Sigmoid colon (tissue), 7 donors: Measurements from ENCODE around the gene QTRT2. TPM values are rescaled to one million over a fixed set of nuclear protein-coding genes. Genes with fewer than 3 reads are reported as not detected.

Experiments used
- DNase-seq: peaks from one replicate; pipeline ENCODE4 v3.0.0-alpha.2; 2019
- H3K27ac ChIP-seq, 4 donors: fragments of 200-600 bp; sonication (generic); one replicate each; pipeline ENCODE4 v1.5.1; 2016 to 2019; ENCODE audit warnings: mild to moderate bottlenecking in 1 of 4
- H3K27me3 ChIP-seq, 3 donors: fragments of 200-600 bp; sonication (generic); one replicate each; pipeline ENCODE4 v1.5.1; 2019; ENCODE audit warnings: mild to moderate bottlenecking in 1 of 3
- H3K36me3 ChIP-seq, 4 donors: fragments of 200-600 bp; sonication (generic); one replicate each; pipeline ENCODE4 v1.5.1; 2016 to 2019
- H3K4me1 ChIP-seq, 4 donors: fragments of 200-600 bp; sonication (generic); one replicate each; pipeline ENCODE4 v1.5.1; 2017 to 2019
- H3K4me3 ChIP-seq, 4 donors: fragments of 200-600 bp; sonication (generic); one replicate each; pipeline ENCODE4 v1.5.1; 2017 to 2019; ENCODE audit warnings: mild to moderate bottlenecking in 2 of 4, moderate library complexity in 1 of 4
- H3K9me3 ChIP-seq, 4 donors: fragments of 200-600 bp in 3 of 4; sonication (generic) in 3 of 4; one replicate each; pipeline versions ENCODE4 v1.5.1 to v1.6.1; 2013 to 2019
- CTCF ChIP-seq, 4 experiments: fragments of 450-650 bp in 3 of 4; fragments of 200-600 bp in 1 of 4; IDR thresholded peaks; one replicate each; pipeline ENCODE4 v1.5.1; 2016 to 2019; ENCODE audit warnings: antibody characterized with exemption in 4 of 4, mild to moderate bottlenecking in 3 of 4, moderate library complexity in 2 of 4
- EP300 ChIP-seq, 4 donors: sonication (generic); formaldehyde crosslinking; IDR thresholded peaks; one replicate each; pipeline ENCODE4 v1.6.1; 2017; ENCODE audit warnings: antibody characterized with exemption in 4 of 4
- POLR2A ChIP-seq, 2 donors: fragments of 450-650 bp; IDR thresholded peaks; one replicate each; pipeline ENCODE4 v1.6.1; 2016; ENCODE audit warnings: antibody characterized with exemption in 2 of 2, mild to moderate bottlenecking in 2 of 2, moderate library complexity in 2 of 2
- POLR2AphosphoS5 ChIP-seq, 4 donors: sonication (generic); formaldehyde crosslinking; IDR thresholded peaks; one replicate each; pipeline ENCODE4 v1.6.1; 2017; ENCODE audit warnings: antibody characterized with exemption in 4 of 4
- WGBS, 2 donors: extraction: QIAGEN DNeasy Blood & Tissue Kit; methylation state at CpG; one replicate each; pipeline ENCODE4 v1.1.7; 2013; 5-methylcytosine and 5-hydroxymethylcytosine counted together
- intact Hi-C: fragments of 100-400 bp; cut with DNase I; formaldehyde crosslinking; loops from one replicate; pipeline ENCODE4 v1.15.1; 2023
- polyA plus RNA-seq, 3 donors: library from polyadenylated mRNA; stranded (reverse); fragments of 200-250 nt; gene quantifications; one replicate each; pipeline ENCODE4 v1.2.3, GENCODE V29; 2013
- total RNA-seq, 4 donors: library from RNA; depleted of rRNA; stranded (reverse); fragments of >200 nt; gene quantifications; one replicate each; pipeline ENCODE4 v1.1.0, GENCODE V29; 2016
- donor health status: healthy with polysubstance abuse.
- donor health status: Bipolar disorder and iron deficiency.
- donor health status: healthy.

QTRT2 gene
- total and polyA plus RNA-seq, 7 donors = 5.8 to 17.5 (median 10.2) TPM

- 90 to 92% methylated on average over 3 of the region's 3 CpGs for WGBS, 2 donors
- H3K4me3 ChIP-seq = no peak overlapping the region
- no peaks in the 10 kb centered on the region for H3K36me3 ChIP-seq
- intact Hi-C loops = no loop called here
- no peak for DNase-seq
- no peaks in the 10 kb centered on the region for H3K4me1 ChIP-seq
- TF ChIP-seq POLR2AphosphoS5 (IDR thresholded peaks at IDR 0.05) (no peak), CTCF (IDR thresholded peaks at IDR 0.05) (no peak), POLR2A (IDR thresholded peaks at IDR 0.05) (no peak), EP300 (IDR thresholded peaks at IDR 0.05) (no peak)
- no peaks in the 10 kb centered on the region for H3K27me3 ChIP-seq
- H3K9me3 ChIP-seq = no peaks in the 10 kb centered on the region
- H3K27ac ChIP-seq = no peak overlapping the region
Observed at GRCh38 chr3:114114719-114115118, 58.2 kb downstream of the QTRT2 start.

GRCh38 chr3:114115143-114115542 is 58.6 kb downstream of the QTRT2 start:
- no peaks in the 10 kb centered on the region for H3K36me3 ChIP-seq
- H3K4me3 ChIP-seq = no peak overlapping the region
- H3K9me3 ChIP-seq = no peaks in the 10 kb centered on the region
- 91 to 96% methylated on average over 7 of the region's 7 CpGs for WGBS, 2 donors
- H3K4me1 ChIP-seq = no peaks in the 10 kb centered on the region
- intact Hi-C loops = no loop called here
- DNase-seq = no peak
- no peak overlapping the region for H3K27ac ChIP-seq
- no peaks in the 10 kb centered on the region for H3K27me3 ChIP-seq
- TF ChIP-seq EP300 (IDR thresholded peaks at IDR 0.05) (no peak), CTCF (IDR thresholded peaks at IDR 0.05) (no peak)

- H3K9me3 ChIP-seq = no peaks in the 10 kb centered on the region
- no peak overlapping the region for H3K4me3 ChIP-seq
- intact Hi-C loops = no loop called here
- H3K36me3 ChIP-seq = no peaks in the 10 kb centered on the region
- no peaks in the 10 kb centered on the region for H3K27me3 ChIP-seq
- TF ChIP-seq CTCF (IDR thresholded peaks at IDR 0.05) = no peak
- TF ChIP-seq POLR2A (IDR thresholded peaks at IDR 0.05) = no peak
- TF ChIP-seq POLR2AphosphoS5 (IDR thresholded peaks at IDR 0.05) = no peak
- TF ChIP-seq EP300 (IDR thresholded peaks at IDR 0.05) = no peak
- WGBS, 2 donors = 67 to 83% methylated on average over 1 of the region's 1 CpG
- H3K4me1 ChIP-seq = no peaks in the 10 kb centered on the region
- DNase-seq = no peak
- no peak overlapping the region for H3K27ac ChIP-seq
Observed at GRCh38 chr3:114119776-114120175, 63.2 kb downstream of the QTRT2 start.

- WGBS, 2 donors = 82 to 88% methylated on average over 3 of the region's 3 CpGs
- Histone ChIP-seq H3K9me3 (no peaks in the 10 kb centered on the region), H3K4me3 (no peak overlapping the region), H3K4me1 (no peaks in the 10 kb centered on the region), H3K27me3 (no peaks in the 10 kb centered on the region), H3K27ac (no peak overlapping the region), H3K36me3 (no peaks in the 10 kb centered on the region)
- intact Hi-C loops = no loop called here
- TF ChIP-seq CTCF (IDR thresholded peaks at IDR 0.05) = no peak
- no peak for TF ChIP-seq POLR2A (IDR thresholded peaks at IDR 0.05)
- no peak for DNase-seq
Observed at GRCh38 chr3:114120211-114120610, 63.7 kb downstream of the QTRT2 start.

GRCh38 chr3:114122027-114122709 is 65.6 kb downstream of the QTRT2 start:
- H3K4me1 ChIP-seq = no peaks in the 10 kb centered on the region
- H3K36me3 ChIP-seq = no peaks in the 10 kb centered on the region
- WGBS, 2 donors = 69 to 72% methylated on average over 4 of the region's 4 CpGs
- H3K4me3 ChIP-seq = no peak overlapping the region
- no peaks in the 10 kb centered on the region for H3K27me3 ChIP-seq
- H3K27ac ChIP-seq = peak overlapping the region in 1 of 4 donors; percentile 25
- TF ChIP-seq EP300 (IDR thresholded peaks at IDR 0.05) (no peak), POLR2AphosphoS5 (IDR thresholded peaks at IDR 0.05) (peak in 1 of 4 donors; percentile 15)
- DNase-seq = no peak
- intact Hi-C loops = no loop called here
- H3K9me3 ChIP-seq = no peaks in the 10 kb centered on the region
